ENCODE measurements around the gene SFT2D3.

- TF ChIP-seq, protein P1, sequence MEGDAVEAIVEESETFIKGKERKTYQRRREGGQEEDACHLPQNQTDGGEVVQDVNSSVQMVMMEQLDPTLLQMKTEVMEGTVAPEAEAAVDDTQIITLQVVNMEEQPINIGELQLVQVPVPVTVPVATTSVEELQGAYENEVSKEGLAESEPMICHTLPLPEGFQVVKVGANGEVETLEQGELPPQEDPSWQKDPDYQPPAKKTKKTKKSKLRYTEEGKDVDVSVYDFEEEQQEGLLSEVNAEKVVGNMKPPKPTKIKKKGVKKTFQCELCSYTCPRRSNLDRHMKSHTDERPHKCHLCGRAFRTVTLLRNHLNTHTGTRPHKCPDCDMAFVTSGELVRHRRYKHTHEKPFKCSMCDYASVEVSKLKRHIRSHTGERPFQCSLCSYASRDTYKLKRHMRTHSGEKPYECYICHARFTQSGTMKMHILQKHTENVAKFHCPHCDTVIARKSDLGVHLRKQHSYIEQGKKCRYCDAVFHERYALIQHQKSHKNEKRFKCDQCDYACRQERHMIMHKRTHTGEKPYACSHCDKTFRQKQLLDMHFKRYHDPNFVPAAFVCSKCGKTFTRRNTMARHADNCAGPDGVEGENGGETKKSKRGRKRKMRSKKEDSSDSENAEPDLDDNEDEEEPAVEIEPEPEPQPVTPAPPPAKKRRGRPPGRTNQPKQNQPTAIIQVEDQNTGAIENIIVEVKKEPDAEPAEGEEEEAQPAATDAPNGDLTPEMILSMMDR (IDR thresholded peaks at IDR 0.05) = no peak
- TF ChIP-seq POLR2AphosphoS5 (IDR thresholded peaks at IDR 0.05) (no peak), POLR2A (IDR thresholded peaks at IDR 0.05) (no peak), EP300 (IDR thresholded peaks at IDR 0.05; ENCODE audit: low read depth) (no peak)
These were observed 20.7 kb downstream of the SFT2D3 start for GRCh38 chr2:127721978-127722355.

All from transverse colon (tissue), 4 donors.